Measurements from ENCODE around the gene OR6C65. TPM values are rescaled to one million over a fixed set of nuclear protein-coding genes. Genes with fewer than 3 reads are reported as not detected.
"Not testable (repeated sequence)": the region's sequence is repeated elsewhere in the genome, so short reads cannot be mapped to it uniquely, and the experiment has no call there.

The OR6C65 gene
- total RNA-seq, 1 donor from 2014 or later, result not detected

DNA sequence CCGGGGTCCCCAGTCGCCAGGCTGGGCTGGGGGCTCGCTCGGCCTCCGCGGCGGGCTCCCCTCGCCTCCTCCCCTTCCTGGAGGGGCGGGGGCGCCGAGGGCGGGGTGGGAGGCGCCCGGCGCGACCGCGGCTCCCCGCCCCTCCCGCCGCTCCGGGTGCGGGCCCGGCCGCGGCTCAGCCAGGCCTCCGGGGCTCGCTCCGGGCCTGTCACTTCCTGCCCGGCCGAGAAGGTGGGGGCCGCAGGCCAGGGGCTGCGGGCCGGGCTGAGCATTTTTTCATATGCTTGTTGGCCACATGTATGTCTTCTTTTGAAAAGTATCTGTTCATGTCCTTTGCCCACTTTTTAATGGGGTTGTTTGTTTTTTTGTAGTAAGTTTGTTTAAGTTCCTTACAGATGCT, 14.6 kb downstream of the OR6C65 start:
- not testable (repeated sequence) for H3K27ac Mint-ChIP-seq (ENCODE audit: unreplicated experiment); H3K4me1 Mint-ChIP-seq (ENCODE audit: unreplicated experiment); H3K27me3 Mint-ChIP-seq (ENCODE audit: unreplicated experiment); DNase-seq (ENCODE audit: low spot score); H3K9me3 Mint-ChIP-seq (ENCODE audit: unreplicated experiment); H3K36me3 Mint-ChIP-seq (ENCODE audit: low read depth, unreplicated experiment)
- H3K4me3 Mint-ChIP-seq (ENCODE audit: unreplicated experiment), result peak overlapping the region; percentile 49

DNA sequence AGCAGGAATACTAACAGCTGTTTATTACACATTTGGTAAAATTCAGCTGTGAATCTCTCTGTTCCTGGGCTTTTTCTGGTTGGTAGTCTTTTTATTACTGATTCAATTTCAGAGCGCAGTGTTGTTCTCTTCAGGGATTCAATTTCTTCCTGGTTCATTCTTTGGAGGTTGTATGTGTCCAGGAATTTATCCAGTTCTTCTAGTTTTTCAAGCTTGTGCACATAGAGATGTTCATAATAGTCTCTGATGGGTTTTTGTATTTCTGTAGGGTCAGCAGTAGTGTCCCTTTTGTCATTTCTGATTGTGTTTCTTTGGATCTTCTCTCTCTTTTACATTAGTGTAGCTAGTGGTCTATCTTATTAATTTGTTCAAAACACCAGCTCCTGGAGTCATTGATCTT, 16.6 kb downstream of the OR6C65 start:
- H3K27me3 Mint-ChIP-seq (ENCODE audit: unreplicated experiment), result peaks cover 2% of the 10 kb centered on the region
- no peaks in the 10 kb centered on the region for H3K36me3 Mint-ChIP-seq (ENCODE audit: low read depth, unreplicated experiment)

DNA sequence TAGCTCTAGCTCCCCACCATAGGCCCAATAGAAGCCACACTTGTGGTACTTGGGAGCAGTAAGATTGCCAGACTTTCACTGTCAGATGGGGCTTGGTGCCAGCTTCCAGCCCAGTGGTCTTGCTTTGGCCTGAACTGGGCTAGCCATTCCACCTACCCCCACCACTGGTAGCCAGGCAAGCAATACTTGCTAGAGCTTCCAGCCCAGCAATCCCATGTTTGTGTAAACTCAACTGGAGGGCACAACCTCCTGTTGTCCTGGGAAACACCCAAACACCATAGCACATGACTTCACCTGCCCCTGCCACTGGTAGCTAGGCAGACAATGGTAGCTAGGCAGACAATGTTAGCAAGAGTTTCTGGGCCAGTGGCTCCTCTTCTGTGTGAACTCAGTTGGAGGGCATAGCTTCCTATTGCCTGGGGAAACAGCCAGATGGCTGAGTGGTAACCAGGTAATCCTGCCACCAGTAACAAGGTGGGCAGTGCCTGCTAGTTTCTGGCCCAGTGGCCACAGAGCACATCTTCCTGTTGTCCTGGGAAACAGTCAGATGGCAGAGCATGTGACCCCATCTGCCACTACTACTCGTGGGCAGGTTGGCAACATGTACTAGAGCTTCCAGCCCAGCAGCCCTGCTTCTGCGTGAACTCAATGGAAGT, 20.1 kb downstream of the OR6C65 start:
- Mint-ChIP-seq H3K4me1 (ENCODE audit: unreplicated experiment) (no peaks in the 10 kb centered on the region), H3K36me3 (ENCODE audit: low read depth, unreplicated experiment) (no peaks in the 10 kb centered on the region), H3K27ac (ENCODE audit: unreplicated experiment) (no peak overlapping the region), H3K4me3 (ENCODE audit: unreplicated experiment) (no peak overlapping the region), H3K9me3 (ENCODE audit: unreplicated experiment) (no peaks in the 10 kb centered on the region), H3K27me3 (ENCODE audit: unreplicated experiment) (no peaks in the 10 kb centered on the region)
- no peak for DNase-seq (ENCODE audit: low spot score)
- TF ChIP-seq, protein P1, sequence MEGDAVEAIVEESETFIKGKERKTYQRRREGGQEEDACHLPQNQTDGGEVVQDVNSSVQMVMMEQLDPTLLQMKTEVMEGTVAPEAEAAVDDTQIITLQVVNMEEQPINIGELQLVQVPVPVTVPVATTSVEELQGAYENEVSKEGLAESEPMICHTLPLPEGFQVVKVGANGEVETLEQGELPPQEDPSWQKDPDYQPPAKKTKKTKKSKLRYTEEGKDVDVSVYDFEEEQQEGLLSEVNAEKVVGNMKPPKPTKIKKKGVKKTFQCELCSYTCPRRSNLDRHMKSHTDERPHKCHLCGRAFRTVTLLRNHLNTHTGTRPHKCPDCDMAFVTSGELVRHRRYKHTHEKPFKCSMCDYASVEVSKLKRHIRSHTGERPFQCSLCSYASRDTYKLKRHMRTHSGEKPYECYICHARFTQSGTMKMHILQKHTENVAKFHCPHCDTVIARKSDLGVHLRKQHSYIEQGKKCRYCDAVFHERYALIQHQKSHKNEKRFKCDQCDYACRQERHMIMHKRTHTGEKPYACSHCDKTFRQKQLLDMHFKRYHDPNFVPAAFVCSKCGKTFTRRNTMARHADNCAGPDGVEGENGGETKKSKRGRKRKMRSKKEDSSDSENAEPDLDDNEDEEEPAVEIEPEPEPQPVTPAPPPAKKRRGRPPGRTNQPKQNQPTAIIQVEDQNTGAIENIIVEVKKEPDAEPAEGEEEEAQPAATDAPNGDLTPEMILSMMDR (IDR thresholded peaks at IDR 0.05; ENCODE audit: unreplicated experiment), result no peak

More for the DNA sequence above, 16.6 kb downstream of the OR6C65 start:
- H3K27ac Mint-ChIP-seq (ENCODE audit: unreplicated experiment), result no peak overlapping the region
- TF ChIP-seq, protein P1 (IDR thresholded peaks at IDR 0.05; ENCODE audit: unreplicated experiment), result no peak
- no peaks in the 10 kb centered on the region for H3K4me1 Mint-ChIP-seq (ENCODE audit: unreplicated experiment)
- H3K4me3 Mint-ChIP-seq (ENCODE audit: unreplicated experiment), result no peak overlapping the region
- no peaks in the 10 kb centered on the region for H3K9me3 Mint-ChIP-seq (ENCODE audit: unreplicated experiment)
- no peak for DNase-seq (ENCODE audit: low spot score)

DNA sequence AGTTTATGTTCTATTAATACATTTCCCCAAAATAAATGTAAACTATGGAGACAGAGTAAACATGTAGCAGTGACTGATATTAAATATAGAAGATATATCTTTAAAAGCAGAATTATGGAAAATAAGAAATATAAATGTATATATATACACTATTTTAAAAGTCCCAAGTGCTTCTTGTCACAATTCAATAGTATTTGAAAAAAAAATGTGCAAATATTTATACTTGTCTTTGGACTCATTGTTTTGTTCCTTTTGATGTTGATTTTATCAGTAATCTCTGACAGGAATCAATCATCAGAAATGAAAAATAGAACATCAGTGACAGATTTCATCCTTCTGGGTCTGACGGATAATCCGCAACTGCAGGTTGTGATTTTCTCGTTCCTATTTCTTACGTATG, 25.6 kb downstream of the OR6C65 start, which contains the start of gene OR6C76:
Gene OR6C76 (plus strand): TSS at position 301 of the 400 bp plus-strand sequence. CDS start 0 bp downstream, at position 301.
- no peaks in the 10 kb centered on the region for H3K9me3 Mint-ChIP-seq (ENCODE audit: unreplicated experiment)
- no peaks in the 10 kb centered on the region for H3K27me3 Mint-ChIP-seq (ENCODE audit: unreplicated experiment)

DNA sequence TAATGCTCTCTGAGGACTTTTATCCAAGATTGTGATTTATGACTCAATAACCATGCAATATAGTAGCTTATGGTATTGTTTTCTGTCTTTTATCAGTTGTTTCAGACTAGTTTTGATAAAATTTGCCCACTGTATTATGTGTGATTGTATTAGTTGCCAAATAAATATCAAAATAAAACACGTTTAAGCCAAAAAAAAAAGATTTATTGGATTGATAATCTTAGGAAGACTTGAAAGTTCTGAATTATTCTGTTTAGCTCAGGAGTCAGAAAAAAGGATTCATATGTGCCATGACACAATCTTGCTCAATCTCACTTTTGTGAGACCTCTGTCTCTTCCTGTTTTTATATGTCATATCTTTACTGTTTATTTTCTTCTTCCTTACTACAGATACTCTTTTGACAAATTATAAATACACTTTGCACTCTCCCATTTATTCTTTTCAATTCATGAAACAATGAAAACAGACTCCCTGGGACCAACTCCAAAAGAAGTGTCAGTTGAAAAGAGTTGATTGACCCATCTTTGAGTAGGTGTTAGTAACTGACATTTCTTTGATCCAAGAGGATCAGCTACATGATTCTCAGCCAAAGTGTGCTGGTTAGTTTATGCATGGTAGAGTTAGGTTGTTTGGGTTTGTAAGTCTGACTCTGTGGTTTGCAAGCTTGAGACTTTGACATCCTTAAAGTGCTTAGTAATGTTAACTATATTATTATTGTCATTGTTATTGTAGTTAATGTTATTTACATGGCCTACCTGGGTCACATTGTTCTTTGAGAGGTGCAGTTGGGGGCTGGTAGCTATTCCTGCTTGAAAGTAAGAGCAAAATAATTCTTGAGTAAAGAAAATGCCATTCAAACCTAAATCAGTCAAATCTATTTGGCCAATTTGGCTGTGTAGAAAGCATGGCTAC, 28.3 kb downstream of the OR6C65 start:
- no peak for DNase-seq (ENCODE audit: low spot score)
- Mint-ChIP-seq H3K27ac (ENCODE audit: unreplicated experiment) (no peak overlapping the region), H3K4me1 (ENCODE audit: unreplicated experiment) (no peaks in the 10 kb centered on the region), H3K9me3 (ENCODE audit: unreplicated experiment) (no peaks in the 10 kb centered on the region), H3K36me3 (ENCODE audit: low read depth, unreplicated experiment) (no peaks in the 10 kb centered on the region), H3K27me3 (ENCODE audit: unreplicated experiment) (no peaks in the 10 kb centered on the region), H3K4me3 (ENCODE audit: unreplicated experiment) (no peak overlapping the region)
- TF ChIP-seq, protein P1 (IDR thresholded peaks at IDR 0.05; ENCODE audit: unreplicated experiment), result no peak

More for the DNA sequence above, 25.6 kb downstream of the OR6C65 start, which contains the start of gene OR6C76:
- no peak for DNase-seq (ENCODE audit: low spot score)
- Mint-ChIP-seq H3K4me3 (ENCODE audit: unreplicated experiment) (no peak within 1 kb of the TSS), H3K4me1 (ENCODE audit: unreplicated experiment) (no peaks in the 10 kb centered on the region), H3K36me3 (ENCODE audit: low read depth, unreplicated experiment) (no peaks in the 10 kb centered on the region), H3K27ac (ENCODE audit: unreplicated experiment) (no peak within 1 kb of the TSS)
- TF ChIP-seq, protein P1 (IDR thresholded peaks at IDR 0.05; ENCODE audit: unreplicated experiment), result no peak

DNA sequence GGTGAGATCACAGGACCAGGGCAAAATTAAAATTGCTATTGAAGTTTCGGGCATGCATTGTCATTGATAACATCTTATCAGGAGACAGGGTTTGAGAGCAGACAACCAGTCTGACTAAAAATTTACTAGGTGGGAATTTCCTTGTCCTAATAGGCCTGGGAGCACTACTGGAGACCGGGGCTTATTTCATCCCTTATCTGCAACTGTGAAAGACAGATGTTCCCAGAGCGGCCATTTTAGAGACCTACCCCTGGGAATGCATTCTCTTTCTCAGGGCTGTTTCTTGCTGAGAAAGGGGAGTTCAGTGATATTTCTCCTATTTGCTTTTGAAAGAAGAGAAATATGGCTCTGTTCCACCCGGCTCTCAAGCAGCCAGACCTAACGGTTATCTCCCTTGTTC, 40.9 kb downstream of the OR6C65 start:
- not testable (repeated sequence) for H3K4me3 Mint-ChIP-seq (ENCODE audit: unreplicated experiment); DNase-seq (ENCODE audit: low spot score); H3K27me3 Mint-ChIP-seq (ENCODE audit: unreplicated experiment); H3K36me3 Mint-ChIP-seq (ENCODE audit: low read depth, unreplicated experiment); H3K4me1 Mint-ChIP-seq (ENCODE audit: unreplicated experiment); H3K27ac Mint-ChIP-seq (ENCODE audit: unreplicated experiment); H3K9me3 Mint-ChIP-seq (ENCODE audit: unreplicated experiment)

Measured in endothelial cell (in vitro differentiated cells).